GM12892 (cell line): ENCODE data around the gene OPCML.

Experiments
- DNase-seq: peaks from one replicate; pipeline ENCODE4 v3.0.0; 2011; ENCODE audit not compliant: insufficient read length
- FAIRE-seq: peaks from 2 replicates; lab custom pipeline; 2011; peaks lifted over from hg19 to GRCh38; lab: Jason Lieb, UNC
- POLR2A ChIP-seq: IDR thresholded peaks from 2 replicates; pipeline ENCODE4 v1.6.1; 2011; ENCODE audit warnings: low read depth, low read length, control low read depth
- POLR2AphosphoS5 ChIP-seq: IDR thresholded peaks from 2 replicates; pipeline ENCODE4 v1.6.1; 2011; ENCODE audit warnings: low read depth, low read length, control low read depth
- TAF1 ChIP-seq: IDR thresholded peaks from 2 replicates; pipeline ENCODE4 v1.6.1; 2011; ENCODE audit warnings: low read depth, mild to moderate bottlenecking, control low read depth, low read length, borderline replicate concordance

OPCML gene

DNA sequence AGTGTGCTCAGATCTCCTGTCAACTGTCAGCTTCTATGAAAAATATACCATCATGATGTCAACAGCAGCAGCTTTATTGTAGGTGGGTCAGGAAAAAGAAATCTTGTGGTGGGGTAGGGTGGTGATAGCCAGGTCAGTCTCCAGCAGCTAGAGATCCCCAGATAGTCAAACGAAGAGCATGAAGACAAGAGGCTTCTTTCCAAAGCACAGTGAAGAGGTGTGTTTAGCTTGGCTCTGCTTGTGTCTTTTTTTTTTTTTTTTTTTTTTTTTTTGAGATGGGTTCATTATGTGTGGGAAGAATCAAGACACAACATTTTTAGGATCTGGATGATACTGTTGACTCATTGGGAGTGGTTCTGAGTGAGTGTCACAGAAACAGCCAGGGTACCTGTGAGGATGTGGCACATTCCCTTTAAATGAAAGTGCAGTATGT lies 1086.4 kb downstream of the OPCML start:
- DNase-seq: no peak
- TF ChIP-seq TAF1 (no peak), POLR2AphosphoS5 (no peak), POLR2A (no peak)
- FAIRE-seq: no peak

GRCh38 chr11:132444911-132445310 lies 1087.4 kb downstream of the OPCML start:
- DNase-seq (no peak), FAIRE-seq (no peak)
- no peak for TF ChIP-seq POLR2AphosphoS5
- no peak for TF ChIP-seq TAF1
- TF ChIP-seq POLR2A: no peak

- DNase-seq: no peak
- no peak for FAIRE-seq
- TF ChIP-seq POLR2AphosphoS5: no peak
Measured at GRCh38 chr11:132439711-132440255, 1092.5 kb downstream of the OPCML start.

- no peak for TF ChIP-seq POLR2AphosphoS5
- no peak for TF ChIP-seq TAF1
- TF ChIP-seq POLR2A: no peak
- DNase-seq: no peak
- no peak for FAIRE-seq
Measured at GRCh38 chr11:132438418-132438817, 1093.9 kb downstream of the OPCML start.

- DNase-seq (no peak), FAIRE-seq (no peak)
- no peak for TF ChIP-seq POLR2AphosphoS5
- TF ChIP-seq POLR2A: no peak
- no peak for TF ChIP-seq TAF1
Measured at GRCh38 chr11:132430429-132431062, 1101.8 kb downstream of the OPCML start.

- FAIRE-seq: no peak
- TF ChIP-seq POLR2A (no peak), POLR2AphosphoS5 (no peak), TAF1 (no peak)
- no peak for DNase-seq
Measured at GRCh38 chr11:132429685-132430084, 1102.6 kb downstream of the OPCML start.

DNA sequence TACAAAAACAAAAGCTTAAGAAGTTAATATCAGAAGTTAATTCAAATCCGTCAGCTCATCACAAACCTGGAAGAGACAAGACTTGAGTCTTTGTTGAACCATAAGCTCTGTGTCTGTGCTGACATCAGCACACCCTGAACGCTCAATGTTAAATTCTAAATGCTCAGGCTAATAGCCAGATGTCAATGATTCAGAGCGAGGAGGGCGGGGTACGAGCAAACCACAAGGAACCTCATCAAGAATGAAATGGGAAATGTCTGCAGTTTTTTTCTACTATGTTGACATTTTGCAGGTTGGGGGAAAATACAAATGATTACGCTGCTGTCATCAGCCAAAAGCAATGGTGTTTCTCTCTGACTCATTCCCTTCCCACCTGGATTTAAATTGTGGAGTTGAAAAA lies 1104.7 kb downstream of the OPCML start:
- FAIRE-seq: no peak
- no peak for DNase-seq
- TF ChIP-seq TAF1 (no peak), POLR2A (no peak), POLR2AphosphoS5 (no peak)

DNA sequence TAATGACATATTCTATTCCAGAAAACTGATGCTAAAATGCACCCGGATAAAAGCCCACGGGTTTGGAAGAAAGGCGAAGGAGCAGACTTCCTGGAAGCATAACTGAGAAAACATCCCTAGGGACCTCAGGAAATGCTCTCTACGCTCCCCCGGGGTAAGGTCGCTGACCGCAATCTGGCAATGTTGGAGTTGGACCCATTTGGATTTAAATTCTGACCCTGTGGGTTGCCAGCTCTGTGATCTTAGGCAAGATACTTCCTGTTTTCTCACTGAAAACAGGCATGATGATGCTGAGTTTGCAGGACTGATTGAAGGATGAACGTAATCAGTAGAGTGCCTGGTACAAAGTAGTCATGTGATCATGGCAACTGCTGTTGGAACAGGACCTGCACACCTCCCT lies 1107.9 kb downstream of the OPCML start:
- no peak for TF ChIP-seq TAF1
- TF ChIP-seq POLR2A: no peak
- TF ChIP-seq POLR2AphosphoS5: no peak
- no peak for DNase-seq
- no peak for FAIRE-seq

GRCh38 chr11:132423266-132423665 lies 1109.0 kb downstream of the OPCML start:
- TF ChIP-seq TAF1: no peak
- no peak for TF ChIP-seq POLR2A
- no peak for TF ChIP-seq POLR2AphosphoS5
- no peak for DNase-seq
- no peak for FAIRE-seq

GRCh38 chr11:132422722-132423121 lies 1109.6 kb downstream of the OPCML start:
- no peak for DNase-seq
- no peak for TF ChIP-seq POLR2AphosphoS5
- TF ChIP-seq POLR2A: no peak
- no peak for TF ChIP-seq TAF1
- no peak for FAIRE-seq

DNA sequence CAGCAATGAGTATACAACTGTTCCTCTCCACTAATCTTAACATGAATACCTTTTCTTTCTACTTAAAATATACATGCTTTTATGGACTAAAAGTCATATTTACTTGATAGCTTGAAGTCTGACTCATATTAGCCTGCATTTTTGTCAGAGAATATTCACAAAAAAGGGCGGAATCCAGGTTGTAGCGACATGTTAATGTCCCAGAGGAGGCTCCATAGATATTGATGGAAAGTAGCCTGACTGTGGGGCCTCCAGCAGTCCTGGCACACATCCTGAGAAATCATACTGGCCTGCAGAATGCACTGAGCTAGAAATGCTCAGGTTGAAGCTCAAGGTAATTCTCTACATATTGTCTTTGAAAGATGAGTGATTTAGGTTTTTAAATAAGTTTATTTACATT lies 1110.7 kb downstream of the OPCML start:
- TF ChIP-seq POLR2AphosphoS5 (no peak), TAF1 (no peak), POLR2A (no peak)
- FAIRE-seq: no peak

DNA sequence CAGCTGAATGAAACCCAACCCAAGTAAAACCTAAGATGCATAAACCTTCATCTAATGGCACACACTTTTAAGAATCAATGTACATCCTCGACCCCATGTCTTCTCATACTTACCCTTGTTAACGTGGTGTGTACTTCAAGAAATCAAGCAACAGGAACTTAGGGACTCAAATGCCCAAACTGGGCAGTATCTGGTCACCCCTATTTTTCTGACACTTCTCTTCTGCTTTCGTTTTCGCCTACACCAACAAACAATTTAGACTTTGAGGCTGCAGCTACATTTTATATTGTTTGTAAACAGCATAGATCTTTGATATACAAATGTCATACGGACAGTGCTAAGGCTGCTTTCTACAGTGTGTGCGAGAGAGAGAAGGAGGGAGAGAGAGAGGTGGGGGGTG lies 1117.8 kb downstream of the OPCML start:
- DNase-seq (no peak), FAIRE-seq (no peak)
- TF ChIP-seq POLR2AphosphoS5: no peak
- no peak for TF ChIP-seq TAF1
- TF ChIP-seq POLR2A: no peak

More for the DNA sequence above, 1110.7 kb downstream of the OPCML start:
- no peak for DNase-seq

DNA sequence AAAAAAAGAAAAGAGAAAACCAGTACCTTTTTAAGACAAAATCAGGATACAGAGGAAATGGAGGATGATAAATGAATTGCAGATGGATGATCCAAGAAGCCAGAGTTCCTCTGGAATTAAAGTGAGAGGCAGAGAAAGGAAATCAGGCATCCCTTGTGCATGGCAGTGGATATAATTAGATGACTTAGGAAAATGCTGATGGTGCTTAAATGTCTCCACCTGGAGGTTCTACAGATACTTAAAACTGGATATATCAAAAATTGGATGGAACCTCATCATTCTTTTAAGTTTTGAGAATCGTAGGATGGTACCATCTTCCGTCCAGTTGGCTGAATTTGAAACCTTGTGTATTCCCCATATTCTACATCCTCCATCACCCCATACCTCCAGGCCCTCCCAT lies 1121.9 kb downstream of the OPCML start:
- no peak for DNase-seq
- no peak for FAIRE-seq

More for the DNA sequence above, 1121.9 kb downstream of the OPCML start:
- no peak for TF ChIP-seq TAF1
- TF ChIP-seq POLR2A: no peak
- no peak for TF ChIP-seq POLR2AphosphoS5
